CD4-positive, alpha-beta T cell (primary cell): ENCODE results near the gene THRB. TPM values are rescaled to one million over a fixed set of nuclear protein-coding genes. Genes with fewer than 3 reads are reported as not detected.

ENCODE experiments used
- ATAC-seq: fragments of 200-7000 bp; cut with Tn5 transposase; one replicate; pipeline ENCODE4 v1.10.0; 2022; ENCODE audit warnings: mild to moderate bottlenecking; ENCODE audit not compliant: poor library complexity
- CTCF ChIA-PET: fragments of 350-600 bp; sonication (Branson Sonifier 250); formaldehyde crosslinking; loops from one replicate; lab custom pipeline; 2021; ENCODE audit warnings: antibody characterized with exemption, inconsistent platforms; lab: Charles Lee
- POLR2A ChIA-PET: fragments of 350-600 bp; sonication (Branson Sonifier 250); formaldehyde crosslinking; loops from one replicate; lab custom pipeline; 2021; ENCODE audit warnings: antibody characterized with exemption, inconsistent platforms; lab: Charles Lee
- DNase-seq, 14 experiments: peaks; one replicate each; pipeline ENCODE4 v3.0.0-alpha.2; 2013 to 2020; ENCODE audit warnings: mixed read lengths in 2 of 14
- H3K27ac ChIP-seq, 2 donors: one replicate each; pipeline versions ENCODE4 v1.5.1 to v1.7.0; 2013; ENCODE audit warnings: low read length in 2 of 2, low read depth in 1 of 2, mild to moderate bottlenecking in 1 of 2
- H3K27me3 ChIP-seq, 2 experiments: 1 replicate in 1 of 2; 2 replicates in 1 of 2; pipeline versions ENCODE4 v1.6.1 to v1.7.0; 2013; ENCODE audit warnings: low read length in 2 of 2, control low read depth in 1 of 2, mild to moderate bottlenecking in 1 of 2, moderate library complexity in 1 of 2; ENCODE audit not compliant: insufficient read depth in 2 of 2, control insufficient read depth in 1 of 2
- H3K36me3 ChIP-seq: one replicate; pipeline ENCODE4 v1.6.1; 2013; ENCODE audit warnings: low read length, control low read depth; ENCODE audit not compliant: insufficient read depth
- H3K4me1 ChIP-seq: one replicate; pipeline ENCODE4 v1.6.1; 2013; ENCODE audit warnings: low read length, control low read depth; ENCODE audit not compliant: insufficient read depth
- H3K4me3 ChIP-seq: one replicate; pipeline ENCODE4 v1.5.1; 2013; ENCODE audit warnings: mild to moderate bottlenecking, low read length, moderate library complexity
- H3K9me3 ChIP-seq, 2 experiments: 1 replicate in 1 of 2; 2 replicates in 1 of 2; pipeline versions ENCODE4 v1.6.1 to v1.7.0; 2013; ENCODE audit warnings: low read length in 2 of 2, mild to moderate bottlenecking in 2 of 2, control low read depth in 1 of 2, moderate library complexity in 1 of 2; ENCODE audit not compliant: control insufficient read depth in 1 of 2, insufficient read depth in 1 of 2
- H3K27ac Mint-ChIP-seq: one replicate; pipeline ENCODE4 v1.8.0; 2020; ENCODE audit warnings: mixed read lengths
- H3K27me3 Mint-ChIP-seq: one replicate; pipeline ENCODE4 v1.8.0; 2021; ENCODE audit warnings: mixed read lengths
- H3K36me3 Mint-ChIP-seq: one replicate; pipeline ENCODE4 v1.8.0; 2021; ENCODE audit warnings: low read depth, mixed read lengths
- H3K4me1 Mint-ChIP-seq: one replicate; pipeline ENCODE4 v1.8.0; 2021; ENCODE audit warnings: low read depth, mixed read lengths
- H3K4me3 Mint-ChIP-seq: one replicate; pipeline ENCODE4 v1.8.0; 2020; ENCODE audit warnings: mild to moderate bottlenecking, mixed read lengths
- H3K9me3 Mint-ChIP-seq: one replicate; pipeline ENCODE4 v1.8.0; 2020; ENCODE audit warnings: mixed read lengths
- CTCF ChIP-seq: fragments of 200-600 bp; IDR thresholded peaks from one replicate; pipeline ENCODE4 v1.8.0; 2022; ENCODE audit warnings: antibody characterized with exemption, mild to moderate bottlenecking
- intact Hi-C, 2 experiments: fragments of 100-400 bp; cut with DNase I in 1 of 2; cut with micrococcal nuclease in 1 of 2; formaldehyde crosslinking; loops; one replicate each; pipeline versions ENCODE4 v1.15.1 to v1.9.0; 2023 to 2025; cut with DNase I, micrococcal nuclease
- total RNA-seq, 174 experiments: library from RNA in 2 of 174; stranded (reverse) in 2 of 174; gene quantifications; one replicate each; pipeline ENCODE4 v1.2.3 and lab custom pipeline; 2021 to 2026

Gene THRB
- total RNA-seq, 2 experiments from 2014 or later, result not detected

GRCh38 chr3:24367664-24368264, 126.9 kb downstream of the THRB start:
- ChIA-PET POLR2A (no interaction called here), CTCF (no interaction called here)
- H3K9me3 Mint-ChIP-seq, result no peaks in the 10 kb centered on the region
- H3K4me1 Mint-ChIP-seq, result no peaks in the 10 kb centered on the region
- Histone ChIP-seq H3K4me1 (no peaks in the 10 kb centered on the region), H3K9me3 (no peaks in the 10 kb centered on the region), H3K27me3 (no peaks in the 10 kb centered on the region), H3K36me3 (no peaks in the 10 kb centered on the region), H3K27ac (no peak overlapping the region), H3K4me3 (no peak overlapping the region)
- no peaks in the 10 kb centered on the region for H3K36me3 Mint-ChIP-seq
- DNase-seq (no peak), ATAC-seq (no peak)
- no peaks in the 10 kb centered on the region for H3K27me3 Mint-ChIP-seq
- H3K4me3 Mint-ChIP-seq, result no peak overlapping the region
- H3K27ac Mint-ChIP-seq, result no peak overlapping the region
- no peak for TF ChIP-seq CTCF
- intact Hi-C loops, result no loop called here

- H3K27me3 ChIP-seq, result no peaks in the 10 kb centered on the region
- H3K27me3 Mint-ChIP-seq, result no peaks in the 10 kb centered on the region
- no peak overlapping the region for H3K27ac ChIP-seq
- H3K4me3 Mint-ChIP-seq, result no peak overlapping the region
- ATAC-seq (no peak), DNase-seq (no peak)
- POLR2A ChIA-PET, result no interaction called here
- intact Hi-C loops, result no loop called here
- H3K4me1 Mint-ChIP-seq, result no peaks in the 10 kb centered on the region
- no peak for TF ChIP-seq CTCF
- H3K9me3 ChIP-seq, result no peaks in the 10 kb centered on the region
- no peaks in the 10 kb centered on the region for H3K36me3 ChIP-seq
- no peaks in the 10 kb centered on the region for H3K9me3 Mint-ChIP-seq
- H3K4me3 ChIP-seq, result no peak overlapping the region
- H3K4me1 ChIP-seq, result no peaks in the 10 kb centered on the region
- CTCF ChIA-PET, result no interaction called here
- H3K27ac Mint-ChIP-seq, result no peak overlapping the region
- H3K36me3 Mint-ChIP-seq, result no peaks in the 10 kb centered on the region
Measured at GRCh38 chr3:24367216-24367615, 127.4 kb downstream of the THRB start.

- Histone ChIP-seq H3K27ac (no peak overlapping the region), H3K4me1 (no peaks in the 10 kb centered on the region), H3K36me3 (no peaks in the 10 kb centered on the region), H3K27me3 (no peaks in the 10 kb centered on the region), H3K4me3 (no peak overlapping the region), H3K9me3 (no peaks in the 10 kb centered on the region)
- ATAC-seq (no peak), DNase-seq (no peak)
- Mint-ChIP-seq H3K36me3 (no peaks in the 10 kb centered on the region), H3K27me3 (no peaks in the 10 kb centered on the region), H3K4me1 (no peaks in the 10 kb centered on the region), H3K9me3 (no peaks in the 10 kb centered on the region), H3K27ac (no peak overlapping the region), H3K4me3 (no peak overlapping the region)
- no peak for TF ChIP-seq CTCF
- ChIA-PET CTCF (no interaction called here), POLR2A (no interaction called here)
- intact Hi-C loops, result no loop called here
Measured at GRCh38 chr3:24365168-24365567, 129.5 kb downstream of the THRB start.
